Esophagus (tissue), 2 donors: ENCODE results near the gene IGF2BP3. TPM values are rescaled to one million over a fixed set of nuclear protein-coding genes. Genes with fewer than 3 reads are reported as not detected.

Experiments
- H3K27ac ChIP-seq, 2 donors: one replicate each; pipeline ENCODE4 v1.5.1; 2013; ENCODE audit warnings: low read depth in 2 of 2, mild to moderate bottlenecking in 2 of 2, inconsistent platforms in 1 of 2, low read length in 1 of 2, moderate library complexity in 1 of 2
- H3K27me3 ChIP-seq, 2 donors: one replicate each; pipeline ENCODE4 v1.6.1; 2013; ENCODE audit warnings: low read length in 2 of 2, control low read depth in 1 of 2, mild to moderate bottlenecking in 1 of 2; ENCODE audit not compliant: insufficient read depth in 2 of 2, control insufficient read depth in 1 of 2
- H3K36me3 ChIP-seq, 2 donors: one replicate each; pipeline ENCODE4 v1.6.1; 2013; ENCODE audit warnings: low read length in 1 of 2; ENCODE audit not compliant: control insufficient read depth in 2 of 2, insufficient read depth in 2 of 2
- H3K4me1 ChIP-seq, 2 donors: one replicate each; pipeline ENCODE4 v1.6.1; 2013; ENCODE audit warnings: low read length in 1 of 2; ENCODE audit not compliant: control insufficient read depth in 2 of 2, insufficient read depth in 2 of 2
- H3K4me3 ChIP-seq, 2 donors: one replicate each; pipeline ENCODE4 v1.5.1; 2013; ENCODE audit warnings: low read length in 2 of 2, mild to moderate bottlenecking in 2 of 2, low read depth in 1 of 2, moderate library complexity in 1 of 2
- H3K9me3 ChIP-seq, 2 donors: one replicate each; pipeline ENCODE4 v1.6.1; 2013; ENCODE audit warnings: mild to moderate bottlenecking in 2 of 2, low read depth in 1 of 2, low read length in 1 of 2, moderate library complexity in 1 of 2; ENCODE audit not compliant: control insufficient read depth in 2 of 2, insufficient read depth in 1 of 2
- WGBS, 2 donors: extraction: QIAGEN DNeasy Blood & Tissue Kit; methylation state at CpG; one replicate each; pipeline ENCODE4 v1.1.7; 2013; 5-methylcytosine and 5-hydroxymethylcytosine counted together
- polyA plus RNA-seq, 2 donors: library from polyadenylated mRNA; stranded (reverse); fragments of 200-250 nt; gene quantifications; one replicate each; pipeline ENCODE4 v1.2.3, GENCODE V29; 2013
- donor health status: healthy with polysubstance abuse.
- donor health status: Bipolar disorder and iron deficiency.

Gene IGF2BP3
- polyA plus RNA-seq, 2 donors = 2.5 to 3.5 TPM

GRCh38 chr7:23298141-23298881 lies 172.0 kb downstream of the IGF2BP3 start:
- Histone ChIP-seq H3K4me3 (peak overlapping the region in 1 of 2 donors; percentile 93), H3K27me3 (no peaks in the 10 kb centered on the region), H3K36me3 (no peaks in the 10 kb centered on the region), H3K4me1 (peaks cover 0 to 3% of the 10 kb centered on the region in 2 donors), H3K9me3 (no peaks in the 10 kb centered on the region), H3K27ac (peak overlapping the region; percentile 83 to 91)
- WGBS, 2 donors = 49 to 61% methylated on average over 11 of the region's 11 CpGs

- H3K4me3 ChIP-seq = no peak overlapping the region
- H3K9me3 ChIP-seq = no peaks in the 10 kb centered on the region
- H3K36me3 ChIP-seq = no peaks in the 10 kb centered on the region
- H3K27me3 ChIP-seq = no peaks in the 10 kb centered on the region
- no peak overlapping the region for H3K27ac ChIP-seq
- H3K4me1 ChIP-seq = no peaks in the 10 kb centered on the region
These were observed 174.9 kb downstream of the IGF2BP3 start for GRCh38 chr7:23295401-23295697.

GRCh38 chr7:23294549-23295400 lies 175.5 kb downstream of the IGF2BP3 start:
- no peaks in the 10 kb centered on the region for H3K27me3 ChIP-seq
- H3K4me1 ChIP-seq = no peaks in the 10 kb centered on the region
- H3K27ac ChIP-seq = no peak overlapping the region
- no peaks in the 10 kb centered on the region for H3K36me3 ChIP-seq
- H3K4me3 ChIP-seq = no peak overlapping the region
- no peaks in the 10 kb centered on the region for H3K9me3 ChIP-seq
- 84 to 87% methylated on average over 6 of the region's 6 CpGs for WGBS, 2 donors

- no peak overlapping the region for H3K27ac ChIP-seq
- no peaks in the 10 kb centered on the region for H3K36me3 ChIP-seq
- H3K4me3 ChIP-seq = no peak overlapping the region
- WGBS, 2 donors = 69 to 78% methylated on average over 12 of the region's 12 CpGs
- H3K9me3 ChIP-seq = no peaks in the 10 kb centered on the region
- no peaks in the 10 kb centered on the region for H3K4me1 ChIP-seq
- no peaks in the 10 kb centered on the region for H3K27me3 ChIP-seq
These were observed 176.7 kb downstream of the IGF2BP3 start for GRCh38 chr7:23293500-23294073.

GRCh38 chr7:23292623-23293022 lies 177.7 kb downstream of the IGF2BP3 start:
- H3K36me3 ChIP-seq = no peaks in the 10 kb centered on the region
- H3K9me3 ChIP-seq = no peaks in the 10 kb centered on the region
- no peaks in the 10 kb centered on the region for H3K4me1 ChIP-seq
- no peak overlapping the region for H3K4me3 ChIP-seq
- no peak overlapping the region for H3K27ac ChIP-seq
- no peaks in the 10 kb centered on the region for H3K27me3 ChIP-seq
- 85 to 97% methylated on average over 4 of the region's 4 CpGs for WGBS, 2 donors

GRCh38 chr7:23291957-23292560 lies 178.2 kb downstream of the IGF2BP3 start:
- no peaks in the 10 kb centered on the region for H3K4me1 ChIP-seq
- 54 to 67% methylated on average over 3 of the region's 3 CpGs for WGBS, 2 donors

GRCh38 chr7:23290993-23291392 lies 179.3 kb downstream of the IGF2BP3 start:
- WGBS, 2 donors = 96% methylated on average over 9 of the region's 9 CpGs
- H3K36me3 ChIP-seq = no peaks in the 10 kb centered on the region
- no peak overlapping the region for H3K4me3 ChIP-seq
- H3K9me3 ChIP-seq = no peaks in the 10 kb centered on the region
- no peaks in the 10 kb centered on the region for H3K27me3 ChIP-seq
- H3K4me1 ChIP-seq = no peaks in the 10 kb centered on the region
- no peak overlapping the region for H3K27ac ChIP-seq

More at GRCh38 chr7:23291957-23292560, 178.2 kb downstream of the IGF2BP3 start:
- Histone ChIP-seq H3K36me3 (no peaks in the 10 kb centered on the region), H3K9me3 (no peaks in the 10 kb centered on the region), H3K4me3 (no peak overlapping the region), H3K27me3 (no peaks in the 10 kb centered on the region), H3K27ac (no peak overlapping the region)

- H3K36me3 ChIP-seq = no peaks in the 10 kb centered on the region
- H3K4me1 ChIP-seq = no peaks in the 10 kb centered on the region
- no peak overlapping the region for H3K4me3 ChIP-seq
- H3K27ac ChIP-seq = no peak overlapping the region
- no peaks in the 10 kb centered on the region for H3K27me3 ChIP-seq
- 81 to 87% methylated on average over 5 of the region's 5 CpGs for WGBS, 2 donors
- no peaks in the 10 kb centered on the region for H3K9me3 ChIP-seq
These were observed 182.7 kb downstream of the IGF2BP3 start for GRCh38 chr7:23287612-23288011.

- no peaks in the 10 kb centered on the region for H3K27me3 ChIP-seq
- WGBS, 2 donors = 80 to 83% methylated on average over 18 of the region's 18 CpGs
These were observed 184.3 kb downstream of the IGF2BP3 start for GRCh38 chr7:23285657-23286646.

More at GRCh38 chr7:23285657-23286646, 184.3 kb downstream of the IGF2BP3 start:
- Histone ChIP-seq H3K4me3 (no peak overlapping the region), H3K27ac (no peak overlapping the region), H3K9me3 (no peaks in the 10 kb centered on the region), H3K4me1 (no peaks in the 10 kb centered on the region), H3K36me3 (no peaks in the 10 kb centered on the region)
